IMR-90 (cell line): Measurements from ENCODE around the gene ITLN2.

Experiments used
- CTCF ChIP-seq: conservative IDR thresholded peaks from 2 replicates; pipeline ENCODE4 v1.5.1; 2012; ENCODE audit warnings: mild to moderate bottlenecking, low read depth, low read length, improper control_type of control experiment
- FOS ChIP-seq: fragments of 150-350 bp; IDR thresholded peaks from 2 replicates; pipeline ENCODE4 v1.6.1; 2016; ENCODE audit warnings: low read depth, low read length
- MAFK ChIP-seq: IDR thresholded peaks from 2 replicates; pipeline ENCODE4 v1.6.1; 2012; ENCODE audit warnings: low read depth, low read length, improper control_type of control experiment
- MAZ ChIP-seq: IDR thresholded peaks from 2 replicates; pipeline ENCODE4 v1.6.1; 2012; ENCODE audit warnings: low read depth, mild to moderate bottlenecking, low read length, improper control_type of control experiment, moderate library complexity, borderline replicate concordance
- MXI1 ChIP-seq: IDR thresholded peaks from 2 replicates; pipeline ENCODE4 v1.6.1; 2012; ENCODE audit warnings: low read depth, mild to moderate bottlenecking, low read length, moderate library complexity, borderline replicate concordance
- NFE2L2 ChIP-seq: fragments of 150-350 bp; IDR thresholded peaks from 2 replicates; pipeline ENCODE4 v1.6.1; 2016; ENCODE audit warnings: low read depth, mild to moderate bottlenecking, low read length
- POLR2A ChIP-seq: IDR thresholded peaks from 2 replicates; pipeline ENCODE4 v1.6.1; 2012; ENCODE audit warnings: mild to moderate bottlenecking, low read depth, low read length
- RAD21 ChIP-seq: IDR thresholded peaks from 2 replicates; pipeline ENCODE4 v1.6.1; 2012; ENCODE audit warnings: low read length, improper control_type of control experiment
- RCOR1 ChIP-seq: IDR thresholded peaks from 2 replicates; pipeline ENCODE4 v1.6.1; 2012; ENCODE audit warnings: mild to moderate bottlenecking, low read length, improper control_type of control experiment; ENCODE audit not compliant: insufficient replicate concordance
- SMC3 ChIP-seq: fragments of 150-350 bp; IDR thresholded peaks from 2 replicates; pipeline ENCODE4 v1.6.1; 2016; ENCODE audit warnings: low read depth, mild to moderate bottlenecking, antibody characterized with exemption, low read length, moderate library complexity
- USF2 ChIP-seq: fragments of 150-350 bp; IDR thresholded peaks from 2 replicates; pipeline ENCODE4 v1.6.1; 2017; ENCODE audit warnings: mild to moderate bottlenecking, antibody characterized with exemption, low read length, low read depth

GRCh38 chr1:160954158-160955104 is at the start of gene ITLN2:
- TF ChIP-seq RAD21 = no peak
- TF ChIP-seq CTCF = peak; percentile 46
- TF ChIP-seq POLR2A = no peak
- TF ChIP-seq SMC3 = peak; percentile 41
- no peak for TF ChIP-seq NFE2L2
- TF ChIP-seq USF2 = no peak
- no peak for TF ChIP-seq MAZ
- no peak for TF ChIP-seq MAFK
- no peak for TF ChIP-seq FOS
- no peak for TF ChIP-seq MXI1
- no peak for TF ChIP-seq RCOR1
